Esophagus squamous epithelium (tissue), 4 donors: ENCODE measurements around the gene ACOT11.

Source experiments
- POLR2A ChIP-seq, 4 donors: fragments of 450-650 bp; IDR thresholded peaks; one replicate each; pipeline ENCODE4 v1.6.1; 2017; ENCODE audit warnings: antibody characterized with exemption in 4 of 4, mild to moderate bottlenecking in 4 of 4, moderate library complexity in 3 of 4
- TF ChIP-seq, protein P1 (sequence below), 6 experiments: fragments of 450-650 bp in 4 of 6; fragments of 200-600 bp in 2 of 6; sonication (generic) in 2 of 6; IDR thresholded peaks; one replicate each; pipeline ENCODE4 v1.5.1; 2016 to 2019; ENCODE audit warnings: antibody characterized with exemption in 6 of 6, mild to moderate bottlenecking in 4 of 6, moderate library complexity in 4 of 6

DNA sequence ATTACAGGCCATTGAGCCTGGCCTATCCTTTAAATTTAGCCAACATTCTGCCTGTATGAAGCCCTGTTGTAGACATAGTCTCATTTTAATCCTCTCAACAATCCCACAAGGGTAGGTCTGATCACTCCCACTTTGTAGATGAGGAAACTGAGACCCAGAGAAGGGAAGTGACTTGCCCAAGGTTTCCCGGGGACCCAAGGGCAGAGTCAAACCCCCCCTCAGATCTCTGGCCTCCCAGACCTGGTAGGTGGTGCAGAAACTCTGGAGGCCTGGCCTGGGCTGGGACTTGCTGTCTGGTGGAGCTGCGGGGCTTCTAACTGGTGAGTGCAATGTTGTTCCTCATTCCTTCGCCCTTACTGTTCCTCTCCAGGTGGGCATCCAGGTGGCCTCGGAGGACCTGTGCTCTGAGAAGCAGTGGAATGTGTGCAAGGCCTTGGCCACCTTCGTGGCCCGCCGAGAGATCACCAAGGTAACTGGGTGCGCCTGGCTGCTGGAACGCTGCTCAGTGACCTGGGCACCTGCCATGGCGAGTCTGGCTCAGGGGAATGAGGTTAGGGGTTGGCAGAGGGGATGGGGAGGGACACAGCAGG, 45.6 kb downstream of the ACOT11 start:
- TF ChIP-seq, protein P1, sequence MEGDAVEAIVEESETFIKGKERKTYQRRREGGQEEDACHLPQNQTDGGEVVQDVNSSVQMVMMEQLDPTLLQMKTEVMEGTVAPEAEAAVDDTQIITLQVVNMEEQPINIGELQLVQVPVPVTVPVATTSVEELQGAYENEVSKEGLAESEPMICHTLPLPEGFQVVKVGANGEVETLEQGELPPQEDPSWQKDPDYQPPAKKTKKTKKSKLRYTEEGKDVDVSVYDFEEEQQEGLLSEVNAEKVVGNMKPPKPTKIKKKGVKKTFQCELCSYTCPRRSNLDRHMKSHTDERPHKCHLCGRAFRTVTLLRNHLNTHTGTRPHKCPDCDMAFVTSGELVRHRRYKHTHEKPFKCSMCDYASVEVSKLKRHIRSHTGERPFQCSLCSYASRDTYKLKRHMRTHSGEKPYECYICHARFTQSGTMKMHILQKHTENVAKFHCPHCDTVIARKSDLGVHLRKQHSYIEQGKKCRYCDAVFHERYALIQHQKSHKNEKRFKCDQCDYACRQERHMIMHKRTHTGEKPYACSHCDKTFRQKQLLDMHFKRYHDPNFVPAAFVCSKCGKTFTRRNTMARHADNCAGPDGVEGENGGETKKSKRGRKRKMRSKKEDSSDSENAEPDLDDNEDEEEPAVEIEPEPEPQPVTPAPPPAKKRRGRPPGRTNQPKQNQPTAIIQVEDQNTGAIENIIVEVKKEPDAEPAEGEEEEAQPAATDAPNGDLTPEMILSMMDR (IDR thresholded peaks at IDR 0.05): no peak
- TF ChIP-seq POLR2A (IDR thresholded peaks at IDR 0.05): no peak
